ENCODE data around the gene CFAP97. TPM values are rescaled to one million over a fixed set of nuclear protein-coding genes. Genes with fewer than 3 reads are reported as not detected.
"Not testable (repeated sequence)": the region's sequence is repeated elsewhere in the genome, so short reads cannot be mapped to it uniquely, and the experiment has no call there.

The CFAP97 gene
- polyA plus RNA-seq, 1 donor from 2014 or later: 29.8 TPM

DNA sequence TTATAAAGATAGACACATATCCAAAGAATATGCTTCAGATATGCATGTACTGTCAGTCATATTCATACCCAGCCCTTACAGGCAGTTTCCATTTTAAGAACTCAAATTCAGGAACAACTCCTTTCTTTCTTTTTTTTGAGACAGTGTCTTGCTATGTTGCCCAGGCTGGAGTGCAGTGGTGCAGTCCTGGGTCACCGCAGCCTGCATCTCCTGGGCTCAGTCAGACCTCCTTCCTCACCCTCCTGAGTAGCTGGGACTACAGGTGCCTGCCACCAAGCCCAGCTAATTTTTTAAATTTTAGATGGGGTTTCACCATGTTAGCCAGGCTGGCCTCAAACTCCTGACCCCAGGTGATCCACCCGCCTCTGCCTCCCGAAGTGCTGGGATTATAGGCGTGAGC lies 40.1 kb upstream of the CFAP97 start:
- H3K79me2 ChIP-seq (replicated peaks; ENCODE audit: insufficient read depth, low read length): no peaks in the 10 kb centered on the region

DNA sequence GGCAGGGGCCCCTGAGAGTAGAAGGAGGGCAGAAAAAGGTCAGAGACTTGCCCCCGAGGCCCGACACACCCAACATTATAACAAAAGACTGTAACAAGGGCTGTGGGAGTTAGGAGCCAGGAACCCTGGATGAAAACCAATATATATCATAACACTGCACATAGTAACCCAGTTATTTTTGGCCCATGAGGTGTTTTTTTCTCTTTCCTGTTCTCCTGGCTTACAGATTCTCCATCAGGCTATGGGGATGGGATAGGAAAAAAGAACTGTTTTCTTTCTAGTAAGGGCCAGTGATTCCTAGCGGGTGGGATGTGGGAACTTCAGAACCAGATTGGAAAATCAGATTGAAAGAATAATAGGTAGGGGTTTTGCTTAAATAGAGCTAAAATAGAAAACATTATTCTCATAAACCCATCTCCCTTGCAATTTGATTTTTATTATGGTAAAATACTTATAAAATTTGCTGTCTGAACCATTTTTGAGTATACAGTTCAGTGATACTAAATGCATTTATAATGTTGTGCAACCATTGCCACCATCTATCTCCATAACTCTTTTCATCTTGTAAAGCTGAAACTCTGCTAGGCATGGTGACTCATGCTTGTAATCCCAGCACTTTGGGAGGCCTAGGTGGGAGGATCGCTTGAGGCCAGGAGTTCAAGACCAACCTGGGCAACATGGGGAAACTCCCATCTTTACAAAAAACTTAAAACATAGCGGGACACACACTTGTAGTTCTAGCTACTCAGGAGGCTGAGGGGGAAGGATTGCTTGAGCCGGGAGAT lies 39.1 kb upstream of the CFAP97 start:
- H3K4me3 ChIP-seq (ENCODE audit: low read length): no peak overlapping the region
- TF ChIP-seq, protein P1, sequence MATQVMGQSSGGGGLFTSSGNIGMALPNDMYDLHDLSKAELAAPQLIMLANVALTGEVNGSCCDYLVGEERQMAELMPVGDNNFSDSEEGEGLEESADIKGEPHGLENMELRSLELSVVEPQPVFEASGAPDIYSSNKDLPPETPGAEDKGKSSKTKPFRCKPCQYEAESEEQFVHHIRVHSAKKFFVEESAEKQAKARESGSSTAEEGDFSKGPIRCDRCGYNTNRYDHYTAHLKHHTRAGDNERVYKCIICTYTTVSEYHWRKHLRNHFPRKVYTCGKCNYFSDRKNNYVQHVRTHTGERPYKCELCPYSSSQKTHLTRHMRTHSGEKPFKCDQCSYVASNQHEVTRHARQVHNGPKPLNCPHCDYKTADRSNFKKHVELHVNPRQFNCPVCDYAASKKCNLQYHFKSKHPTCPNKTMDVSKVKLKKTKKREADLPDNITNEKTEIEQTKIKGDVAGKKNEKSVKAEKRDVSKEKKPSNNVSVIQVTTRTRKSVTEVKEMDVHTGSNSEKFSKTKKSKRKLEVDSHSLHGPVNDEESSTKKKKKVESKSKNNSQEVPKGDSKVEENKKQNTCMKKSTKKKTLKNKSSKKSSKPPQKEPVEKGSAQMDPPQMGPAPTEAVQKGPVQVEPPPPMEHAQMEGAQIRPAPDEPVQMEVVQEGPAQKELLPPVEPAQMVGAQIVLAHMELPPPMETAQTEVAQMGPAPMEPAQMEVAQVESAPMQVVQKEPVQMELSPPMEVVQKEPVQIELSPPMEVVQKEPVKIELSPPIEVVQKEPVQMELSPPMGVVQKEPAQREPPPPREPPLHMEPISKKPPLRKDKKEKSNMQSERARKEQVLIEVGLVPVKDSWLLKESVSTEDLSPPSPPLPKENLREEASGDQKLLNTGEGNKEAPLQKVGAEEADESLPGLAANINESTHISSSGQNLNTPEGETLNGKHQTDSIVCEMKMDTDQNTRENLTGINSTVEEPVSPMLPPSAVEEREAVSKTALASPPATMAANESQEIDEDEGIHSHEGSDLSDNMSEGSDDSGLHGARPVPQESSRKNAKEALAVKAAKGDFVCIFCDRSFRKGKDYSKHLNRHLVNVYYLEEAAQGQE (IDR thresholded peaks at IDR 0.05; ENCODE audit: borderline replicate concordance): no peak
- no peak for TF ChIP-seq SMC3 (conservative IDR thresholded peaks at IDR 0.05; ENCODE audit: poor library complexity)
- TF ChIP-seq, protein P2, sequence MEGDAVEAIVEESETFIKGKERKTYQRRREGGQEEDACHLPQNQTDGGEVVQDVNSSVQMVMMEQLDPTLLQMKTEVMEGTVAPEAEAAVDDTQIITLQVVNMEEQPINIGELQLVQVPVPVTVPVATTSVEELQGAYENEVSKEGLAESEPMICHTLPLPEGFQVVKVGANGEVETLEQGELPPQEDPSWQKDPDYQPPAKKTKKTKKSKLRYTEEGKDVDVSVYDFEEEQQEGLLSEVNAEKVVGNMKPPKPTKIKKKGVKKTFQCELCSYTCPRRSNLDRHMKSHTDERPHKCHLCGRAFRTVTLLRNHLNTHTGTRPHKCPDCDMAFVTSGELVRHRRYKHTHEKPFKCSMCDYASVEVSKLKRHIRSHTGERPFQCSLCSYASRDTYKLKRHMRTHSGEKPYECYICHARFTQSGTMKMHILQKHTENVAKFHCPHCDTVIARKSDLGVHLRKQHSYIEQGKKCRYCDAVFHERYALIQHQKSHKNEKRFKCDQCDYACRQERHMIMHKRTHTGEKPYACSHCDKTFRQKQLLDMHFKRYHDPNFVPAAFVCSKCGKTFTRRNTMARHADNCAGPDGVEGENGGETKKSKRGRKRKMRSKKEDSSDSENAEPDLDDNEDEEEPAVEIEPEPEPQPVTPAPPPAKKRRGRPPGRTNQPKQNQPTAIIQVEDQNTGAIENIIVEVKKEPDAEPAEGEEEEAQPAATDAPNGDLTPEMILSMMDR (IDR thresholded peaks at IDR 0.05; ENCODE audit: poor library complexity, severe bottlenecking): no peak
- TF ChIP-seq MXI1 (conservative IDR thresholded peaks at IDR 0.05; ENCODE audit: poor library complexity, severe bottlenecking): no peak
- no peak for TF ChIP-seq EZH2 (IDR thresholded peaks at IDR 0.05; ENCODE audit: borderline replicate concordance, insufficient read depth, low read length, poor library complexity, severe bottlenecking)
- no peak for TF ChIP-seq EP300 (conservative IDR thresholded peaks at IDR 0.05; ENCODE audit: poor library complexity, severe bottlenecking)
- TF ChIP-seq TAF1 (IDR thresholded peaks at IDR 0.05; ENCODE audit: low read depth): no peak
- no peaks in the 10 kb centered on the region for H3K9me3 ChIP-seq (ENCODE audit: low read length)
- H3K4me2 ChIP-seq (ENCODE audit: low read length): no peak overlapping the region
- H3K9ac ChIP-seq (ENCODE audit: low read length): no peak overlapping the region
- no peaks in the 10 kb centered on the region for H4K20me1 ChIP-seq (ENCODE audit: insufficient read depth)
- no peaks in the 10 kb centered on the region for H3K36me3 ChIP-seq (ENCODE audit: insufficient read depth, low read length)
- H2AFZ ChIP-seq (ENCODE audit: low read depth, low read length): no peak overlapping the region
- H3K9me2 ChIP-seq (ENCODE audit: insufficient read depth, low read length): no peaks in the 10 kb centered on the region
- H3K27ac ChIP-seq (ENCODE audit: low read length): no peak overlapping the region
- no peaks in the 10 kb centered on the region for H3F3A ChIP-seq (ENCODE audit: insufficient read depth, low read length, poor library complexity, severe bottlenecking)
- no peaks in the 10 kb centered on the region for H3K79me2 ChIP-seq (replicated peaks; ENCODE audit: insufficient read depth, low read length)
- H3K27me3 ChIP-seq (ENCODE audit: insufficient read depth, low read depth, low read length): no peaks in the 10 kb centered on the region

More for the DNA sequence above, 40.1 kb upstream of the CFAP97 start:
- no peaks in the 10 kb centered on the region for H3F3A ChIP-seq (ENCODE audit: insufficient read depth, low read length, poor library complexity, severe bottlenecking)
- no peak overlapping the region for H3K9ac ChIP-seq (ENCODE audit: low read length)
- no peaks in the 10 kb centered on the region for H3K36me3 ChIP-seq (ENCODE audit: insufficient read depth, low read length)
- H3K9me3 ChIP-seq (ENCODE audit: low read length): no peaks in the 10 kb centered on the region
- TF ChIP-seq TAF1 (IDR thresholded peaks at IDR 0.05; ENCODE audit: low read depth) (no peak), EZH2 (IDR thresholded peaks at IDR 0.05; ENCODE audit: borderline replicate concordance, insufficient read depth, low read length, poor library complexity, severe bottlenecking) (no peak), EP300 (conservative IDR thresholded peaks at IDR 0.05; ENCODE audit: poor library complexity, severe bottlenecking) (no peak), SMC3 (conservative IDR thresholded peaks at IDR 0.05; ENCODE audit: poor library complexity) (no peak), MXI1 (conservative IDR thresholded peaks at IDR 0.05; ENCODE audit: poor library complexity, severe bottlenecking) (no peak), POLR2AphosphoS5 (IDR thresholded peaks at IDR 0.05) (no peak), RAD21 (conservative IDR thresholded peaks at IDR 0.05) (no peak)
- TF ChIP-seq, protein P2 (IDR thresholded peaks at IDR 0.05; ENCODE audit: poor library complexity, severe bottlenecking): no peak
- TF ChIP-seq, protein P1 (IDR thresholded peaks at IDR 0.05; ENCODE audit: borderline replicate concordance): no peak
- H3K27me3 ChIP-seq (ENCODE audit: insufficient read depth, low read depth, low read length): no peaks in the 10 kb centered on the region
- no peak overlapping the region for H3K4me3 ChIP-seq (ENCODE audit: low read length)
- no peaks in the 10 kb centered on the region for H3K9me2 ChIP-seq (ENCODE audit: insufficient read depth, low read length)
- H2AFZ ChIP-seq (ENCODE audit: low read depth, low read length): no peak overlapping the region
- no peak overlapping the region for H3K4me2 ChIP-seq (ENCODE audit: low read length)
- H4K20me1 ChIP-seq (ENCODE audit: insufficient read depth): no peaks in the 10 kb centered on the region
- no peak overlapping the region for H3K27ac ChIP-seq (ENCODE audit: low read length)

DNA sequence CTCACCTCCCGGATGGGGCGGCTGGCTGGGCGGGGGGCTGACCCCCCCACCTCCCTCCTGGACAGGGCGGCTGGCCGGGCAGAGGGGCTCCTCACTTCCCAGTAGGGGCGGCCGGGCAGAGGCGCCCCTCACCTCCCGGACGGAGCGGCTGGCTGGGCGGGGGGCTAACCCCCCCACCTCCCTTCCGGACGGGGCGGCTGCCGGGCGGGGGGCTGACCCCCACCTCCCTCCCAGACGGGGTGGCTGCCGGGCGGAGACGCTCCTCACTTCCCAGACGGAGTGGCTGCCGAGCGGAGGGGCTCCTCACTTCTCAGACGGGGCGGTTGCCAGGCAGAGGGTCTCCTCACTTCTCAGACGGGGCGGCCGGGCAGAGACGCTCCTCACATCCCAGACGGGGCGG lies 36.7 kb upstream of the CFAP97 start:
- H3K36me3 ChIP-seq (ENCODE audit: insufficient read depth, low read length); H4K20me1 ChIP-seq (ENCODE audit: insufficient read depth); H3K9me3 ChIP-seq (ENCODE audit: low read length); H3K27me3 ChIP-seq (ENCODE audit: insufficient read depth, low read depth, low read length); H3F3A ChIP-seq (ENCODE audit: insufficient read depth, low read length, poor library complexity, severe bottlenecking); H3K27ac ChIP-seq (ENCODE audit: low read length); H3K4me2 ChIP-seq (ENCODE audit: low read length); H3K79me2 ChIP-seq (replicated peaks; ENCODE audit: insufficient read depth, low read length); H2AFZ ChIP-seq (ENCODE audit: low read depth, low read length); H3K4me3 ChIP-seq (ENCODE audit: low read length); H3K9me2 ChIP-seq (ENCODE audit: insufficient read depth, low read length); H3K9ac ChIP-seq (ENCODE audit: low read length): not testable (repeated sequence)
